GM18517 (cell line): Measurements from ENCODE around the gene KCNB1.

Source experiments
- ATAC-seq: cut with Tn5 transposase; IDR thresholded peaks from one replicate; pipeline ENCODE4 v1.9.1; 2021; ENCODE audit warnings: mild to moderate bottlenecking, moderate library complexity; ENCODE audit not compliant: unreplicated experiment

The KCNB1 gene

GRCh38 chr20:49393803-49394202 lies 88.7 kb downstream of the KCNB1 start:
- ATAC-seq = no peak

GRCh38 chr20:49392745-49393144 lies 89.7 kb downstream of the KCNB1 start:
- no peak for ATAC-seq

DNA sequence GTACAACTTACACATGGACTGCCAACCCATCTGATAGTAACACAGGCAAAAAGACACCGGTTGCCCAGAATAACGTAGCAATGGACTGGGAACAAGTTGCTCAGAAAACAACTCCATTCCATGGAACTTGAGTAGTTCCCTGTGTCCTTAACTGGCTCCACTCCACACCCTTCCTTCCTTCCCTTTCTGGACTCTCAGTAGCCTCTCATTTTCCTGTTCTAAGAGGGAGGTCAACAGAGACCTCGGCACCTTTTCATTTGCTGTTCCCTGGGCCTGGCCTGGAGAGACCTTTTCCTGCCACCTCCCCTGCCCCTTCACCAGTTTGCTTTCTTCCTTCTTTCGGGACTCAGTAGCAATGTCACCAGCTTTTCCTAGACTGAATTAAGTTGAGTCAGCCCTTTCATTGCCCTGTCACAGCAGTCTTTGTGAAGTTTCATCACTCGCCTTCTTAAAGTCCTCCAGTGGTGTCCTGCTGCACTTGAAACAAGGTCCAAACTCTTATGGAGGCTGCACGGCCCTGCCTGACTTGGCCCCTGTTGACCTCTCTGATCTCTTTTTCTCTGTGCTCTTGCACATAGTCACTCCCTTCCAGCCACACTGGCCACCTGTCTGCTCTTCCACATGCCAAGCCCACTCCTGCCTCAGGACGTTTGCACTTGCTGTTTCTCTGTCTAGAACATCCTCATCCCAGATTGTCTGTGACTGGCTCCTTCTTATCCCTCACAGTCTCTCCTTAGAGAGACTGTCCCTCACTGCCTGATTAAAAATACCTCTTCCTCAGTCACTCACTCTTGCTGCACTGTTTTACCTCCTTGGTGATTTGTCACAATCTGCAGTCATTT lies 90.8 kb downstream of the KCNB1 start:
- ATAC-seq = no peak

DNA sequence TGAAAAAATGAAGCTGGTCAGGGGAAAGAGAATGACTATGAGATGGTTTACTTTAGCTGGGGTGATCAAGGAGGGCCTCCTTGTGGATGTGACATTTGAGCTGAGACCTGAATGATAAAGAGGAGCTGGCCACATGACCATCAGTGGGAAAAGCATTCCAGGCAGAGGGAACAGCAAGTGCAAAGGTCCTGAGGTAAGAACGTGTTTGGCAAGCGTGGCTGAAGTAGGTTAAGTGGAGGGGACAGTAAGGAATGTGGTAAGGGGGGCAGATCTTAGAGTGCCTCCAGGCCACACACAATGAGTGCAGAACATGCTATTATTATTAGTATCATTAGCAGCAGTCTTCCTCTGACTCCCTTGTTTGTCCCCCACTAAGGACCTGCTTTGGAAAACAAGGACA lies 92.6 kb downstream of the KCNB1 start:
- ATAC-seq = no peak

- no peak for ATAC-seq
Observed at GRCh38 chr20:49388744-49389143, 93.7 kb downstream of the KCNB1 start.

DNA sequence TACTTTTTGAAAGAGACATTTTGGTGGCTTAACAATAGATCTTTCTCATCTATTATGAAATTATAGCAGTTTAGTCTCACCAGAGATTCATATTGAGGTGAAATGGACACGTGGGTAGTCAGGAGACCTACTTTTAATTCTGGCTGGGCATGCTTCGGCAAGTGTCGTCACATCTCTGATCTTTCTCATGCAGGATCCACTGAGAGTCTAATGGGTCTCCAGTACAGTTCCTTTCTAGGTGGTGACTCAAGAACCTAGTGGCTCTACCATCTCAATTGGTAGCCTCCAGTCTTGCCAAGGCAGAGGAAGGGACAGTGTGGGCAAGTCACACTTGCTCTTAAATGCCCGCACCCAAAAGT lies 94.9 kb downstream of the KCNB1 start:
- ATAC-seq = no peak

GRCh38 chr20:49386848-49387580 lies 95.5 kb downstream of the KCNB1 start:
- no peak for ATAC-seq

DNA sequence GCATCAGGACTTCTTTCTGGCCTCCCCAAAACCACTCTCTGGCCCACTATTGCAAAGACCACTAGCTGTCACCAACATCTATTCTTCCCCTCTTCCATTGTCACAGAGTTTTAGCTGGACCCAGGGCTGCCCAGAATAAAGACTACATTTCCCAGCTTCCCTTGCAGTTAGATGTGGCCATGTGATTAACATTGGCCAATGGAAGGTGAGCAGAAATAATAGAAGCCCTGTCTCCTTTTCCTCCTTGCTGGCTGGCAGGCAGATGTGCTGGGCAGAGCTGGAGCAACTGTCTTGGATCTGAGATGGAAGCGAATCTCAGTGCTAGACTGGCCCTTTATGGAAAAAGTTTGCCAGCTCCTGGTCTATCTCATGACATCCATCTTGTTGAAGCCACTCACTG lies 97.0 kb downstream of the KCNB1 start:
- ATAC-seq = no peak

- ATAC-seq = no peak
Observed at GRCh38 chr20:49384437-49385434, 97.7 kb downstream of the KCNB1 start.

DNA sequence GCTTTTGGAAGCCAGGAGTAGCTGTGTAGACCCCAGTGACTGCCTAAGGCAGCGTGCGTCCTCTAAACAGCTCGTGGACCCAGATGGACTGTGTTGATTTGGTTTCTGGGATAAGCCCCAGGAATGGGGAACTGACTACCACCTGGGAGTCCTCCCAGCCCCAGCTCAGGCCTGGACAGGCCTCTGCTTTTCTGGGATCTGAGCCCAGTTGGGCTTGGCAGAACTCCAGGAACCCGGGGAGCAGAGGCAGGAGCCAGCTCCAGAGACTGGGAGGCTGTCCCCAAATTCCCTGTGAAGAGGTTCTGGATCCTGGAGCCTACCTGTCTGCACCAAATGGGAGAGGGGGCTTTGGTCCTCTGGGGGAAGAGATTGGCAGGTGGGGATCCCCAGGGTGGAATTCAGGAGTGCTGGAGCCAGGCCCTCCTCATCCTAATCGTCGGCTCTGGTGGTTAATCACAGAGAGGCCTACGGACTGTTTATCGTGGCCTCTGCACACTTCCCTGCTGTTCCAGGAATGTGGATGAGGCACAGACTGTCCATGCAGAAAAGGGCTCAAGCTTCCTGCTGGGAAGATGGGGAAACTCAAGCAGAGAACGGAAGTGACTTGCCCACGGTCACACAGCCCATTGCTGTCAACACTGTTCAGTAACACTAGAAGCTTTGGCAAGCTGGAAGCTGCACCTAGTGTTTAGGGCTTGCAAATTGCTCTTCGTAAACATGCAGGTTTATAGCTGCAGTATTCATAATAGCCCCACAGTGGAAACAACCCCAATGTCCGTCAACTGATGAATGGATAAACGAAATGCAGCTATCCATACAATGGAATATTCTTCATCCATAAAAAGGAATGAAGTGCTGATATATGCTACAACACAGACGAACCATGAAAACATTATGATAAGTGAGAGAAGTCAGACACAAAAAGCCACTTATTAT lies 100.6 kb downstream of the KCNB1 start:
- ATAC-seq = no peak

DNA sequence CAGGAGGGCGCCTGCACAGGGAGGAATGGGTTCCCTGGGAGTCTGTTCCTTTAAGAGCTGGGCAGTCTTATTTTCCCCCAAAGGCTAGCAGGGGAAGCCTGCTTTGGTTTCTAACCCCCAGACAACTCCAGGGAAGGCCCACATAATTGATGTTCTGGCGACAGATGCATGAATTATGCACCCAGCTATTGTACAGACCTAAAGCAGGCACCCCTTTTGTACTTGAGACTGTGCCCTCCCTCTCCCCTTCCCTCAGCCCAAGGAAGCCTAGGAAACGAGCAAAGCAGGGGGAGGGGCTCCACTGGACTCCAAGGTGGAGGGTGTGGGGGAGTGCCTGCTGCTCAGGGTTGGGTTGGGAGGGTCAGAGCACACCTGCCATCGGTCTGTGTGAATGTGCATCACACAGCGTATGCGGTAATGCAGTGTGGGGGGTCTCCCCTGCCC lies 102.1 kb downstream of the KCNB1 start:
- no peak for ATAC-seq

GRCh38 chr20:49379338-49379737 lies 103.1 kb downstream of the KCNB1 start:
- no peak for ATAC-seq

GRCh38 chr20:49377326-49377725 lies 105.1 kb downstream of the KCNB1 start:
- ATAC-seq = no peak

DNA sequence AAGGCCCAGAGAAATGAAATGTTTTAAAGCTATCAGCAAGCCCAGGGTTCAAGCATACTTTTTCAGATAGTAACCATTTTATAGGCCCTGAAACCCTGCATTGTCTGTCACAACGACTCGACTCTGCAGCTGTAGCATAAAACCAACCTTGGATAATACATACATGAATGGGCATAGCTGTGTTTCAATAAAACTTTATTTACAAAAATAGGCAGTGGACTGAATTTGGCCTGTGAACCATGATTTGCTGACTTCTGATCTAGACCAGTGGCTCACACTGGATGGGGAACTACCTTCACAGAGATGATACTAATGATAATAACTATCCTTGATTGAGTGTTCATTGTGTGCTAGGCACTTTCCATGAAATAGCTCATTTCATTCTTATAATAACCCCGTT lies 107.3 kb downstream of the KCNB1 start:
- ATAC-seq = no peak

DNA sequence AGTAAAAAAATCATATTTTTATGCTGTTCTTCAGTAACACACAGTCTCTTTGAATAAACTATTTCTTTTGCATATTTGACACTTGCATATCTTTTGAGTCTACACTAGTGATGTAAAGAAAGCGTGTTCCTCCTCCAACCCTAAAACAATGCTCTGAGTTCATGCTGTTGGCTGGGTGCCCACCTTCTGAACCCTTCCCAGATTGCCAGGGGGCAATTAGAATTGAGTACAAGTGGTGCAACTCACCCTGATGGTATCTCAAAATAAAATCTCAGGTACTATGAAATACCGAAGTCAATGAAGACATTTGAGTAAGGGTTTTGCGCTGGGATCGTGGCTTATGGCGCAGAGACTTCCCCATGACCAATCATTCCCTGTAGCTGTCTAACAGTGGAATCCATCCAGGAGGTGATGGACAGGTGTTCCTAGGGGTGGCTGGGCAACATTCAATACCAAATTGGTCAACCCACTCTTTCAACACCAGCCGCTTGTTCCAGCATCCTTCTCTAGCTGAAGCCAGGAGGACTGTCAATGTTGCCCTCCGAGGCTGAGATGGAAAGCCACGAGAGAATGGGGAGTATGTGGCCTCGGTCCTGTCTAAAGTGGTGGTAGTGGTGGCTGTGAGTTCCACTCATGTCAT lies 110.3 kb downstream of the KCNB1 start:
- no peak for ATAC-seq

DNA sequence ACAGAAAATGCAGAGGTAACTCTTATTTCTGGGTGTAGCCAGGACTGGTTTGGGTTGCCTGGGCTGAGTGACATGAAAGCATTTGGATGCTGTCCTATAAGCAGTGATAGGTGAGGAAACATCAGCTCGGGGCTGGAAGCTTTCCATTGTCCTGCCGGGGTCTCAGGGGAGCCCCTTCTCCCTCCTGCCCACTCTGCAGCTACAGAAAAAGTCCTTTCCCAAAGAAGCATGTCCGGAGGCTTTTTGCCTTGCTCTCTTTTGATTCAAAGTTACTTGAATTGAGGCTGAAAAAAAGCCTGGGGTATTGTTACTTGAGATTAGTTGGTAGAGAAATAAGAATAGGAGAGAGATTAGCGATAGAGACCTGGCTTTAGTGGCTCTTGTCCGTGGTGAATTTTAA lies 113.9 kb downstream of the KCNB1 start:
- no peak for ATAC-seq

GRCh38 chr20:49367113-49367512 lies 115.4 kb downstream of the KCNB1 start:
- ATAC-seq = no peak

GRCh38 chr20:49366687-49367086 lies 115.8 kb downstream of the KCNB1 start:
- ATAC-seq = no peak

DNA sequence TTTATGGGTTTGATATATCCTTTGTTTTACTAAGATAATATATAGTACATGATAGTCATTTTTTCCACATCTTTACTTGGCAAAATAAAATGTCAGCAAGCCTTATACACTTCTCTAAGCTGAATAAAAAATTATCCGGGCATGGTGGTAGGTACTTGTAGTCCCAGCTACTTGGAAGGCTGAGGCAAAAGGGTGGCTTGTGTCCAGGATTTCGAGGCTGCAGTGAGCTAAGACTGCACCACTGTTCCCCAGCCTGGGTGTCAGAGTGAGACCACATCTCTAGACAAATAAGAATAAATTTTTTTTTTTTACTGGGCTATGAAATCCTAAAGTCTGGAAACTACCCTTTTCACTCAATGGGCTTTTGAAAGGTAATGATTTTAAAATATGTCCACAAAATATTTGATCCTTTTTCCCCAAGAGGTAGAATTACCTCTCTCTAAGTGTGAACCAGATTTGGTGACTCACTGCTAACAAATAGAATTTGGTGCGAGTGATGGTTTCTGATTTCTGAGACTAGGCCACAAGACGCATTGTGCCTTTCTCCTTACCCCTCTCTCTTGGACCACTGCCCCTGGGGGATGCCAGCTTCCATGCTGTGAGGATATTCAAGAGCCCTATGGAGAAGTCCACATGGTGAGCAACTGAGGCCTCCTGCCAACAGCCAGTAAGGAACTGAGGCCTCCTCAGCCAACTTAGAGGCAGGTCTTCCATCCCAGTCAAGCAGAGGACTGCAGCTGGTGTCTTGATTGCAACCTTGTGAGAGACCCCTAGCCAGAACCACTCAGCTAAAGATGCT lies 120.4 kb downstream of the KCNB1 start:
- no peak for ATAC-seq
